Motor neuron (in vitro differentiated cells): Measurements from ENCODE around the gene FBXO31. TPM values are rescaled to one million over a fixed set of nuclear protein-coding genes. Genes with fewer than 3 reads are reported as not detected.
"Not testable (repeated sequence)": the region's sequence is repeated elsewhere in the genome, so short reads cannot be mapped to it uniquely, and the experiment has no call there.

Experiments
- ATAC-seq, 8 experiments: fragments of 200-7000 bp; cut with Tn5 transposase; replicated peaks in 6 of 8; 2 replicates each; pipeline ENCODE4 v1.8.0; 2021; ENCODE audit warnings: mild to moderate bottlenecking in 8 of 8, moderate library complexity in 8 of 8
- H3K27ac ChIP-seq, 2 donors: fragments of 250-450 bp; sonication (Bioruptor Pico); 2 replicates each; pipeline ENCODE4 v1.9.0; 2021; ENCODE audit warnings: antibody characterized with exemption in 2 of 2, mild to moderate bottlenecking in 2 of 2, moderate library complexity in 1 of 2
- H3K4me1 ChIP-seq, 2 donors: fragments of 250-450 bp; sonication (Bioruptor Pico); replicated peaks in 1 of 2; 2 replicates each; pipeline ENCODE4 v1.6.1; 2021; ENCODE audit warnings: antibody characterized with exemption in 2 of 2, mild to moderate bottlenecking in 2 of 2, moderate library complexity in 1 of 2
- H3K4me3 ChIP-seq, 5 donors: fragments of 250-450 bp; sonication (Bioruptor Pico); 2 replicates each; pipeline ENCODE4 v1.9.0; 2021; ENCODE audit warnings: antibody characterized with exemption in 5 of 5, mild to moderate bottlenecking in 5 of 5, moderate library complexity in 4 of 5
- WGBS, 10 experiments: fragments of 450-650 bp; shearing (Covaris generic); methylation state at CpG; one replicate each; pipeline ENCODE4 v1.0.0; 2022; 5-methylcytosine and 5-hydroxymethylcytosine counted together
- in situ Hi-C, 9 experiments: fragments of 400-800 bp; cut with MboI; loops; one replicate each; pipeline ENCODE4 v1.15.0; 2021; ENCODE audit warnings: low sequenced_read_pairs in 9 of 9, low pct_unique_long_range_greater_than_20kb in 2 of 9; ENCODE audit not compliant: unreplicated experiment in 9 of 9
- total RNA-seq, 8 experiments: library from RNA; unstranded; fragments of 300-600 nt; gene quantifications; 2 replicates each; pipeline versions ENCODE4 v1.2.3 to v1.2.4, GENCODE V29; 2022

Gene FBXO31
- total RNA-seq, 8 experiments from 2014 or later: 12.2 to 23.2 (median 18.0) TPM

- in situ Hi-C loops, ATAC-seq, H3K4me3 ChIP-seq, H3K27ac ChIP-seq: not testable (repeated sequence)
- H3K4me1 ChIP-seq: peaks cover 28 to 39% of the 10 kb centered on the region in 2 donors
- 83 to 94% (median 91%) methylated on average over 1 to 9 of the region's 9 CpGs; no CpG with 5 or more reads in 3 of the 10 experiments for WGBS, 10 experiments
These were observed 6.3 kb upstream of the FBXO31 start for GRCh38 chr16:87389914-87390313.

- in situ Hi-C loops: no loop called here
- WGBS, 10 experiments: 25 to 100% (median 82%) methylated on average over 1 to 5 of the region's 5 CpGs; no CpG with 5 or more reads in 1 of the 10 experiments
- Histone ChIP-seq H3K27ac (peak overlapping the region; percentile 7 to 25), H3K4me3 (no peak overlapping the region), H3K4me1 (peaks cover 27 to 32% of the 10 kb centered on the region in 2 donors)
- no peak for ATAC-seq
These were observed 5.7 kb upstream of the FBXO31 start for GRCh38 chr16:87389245-87389644.

DNA sequence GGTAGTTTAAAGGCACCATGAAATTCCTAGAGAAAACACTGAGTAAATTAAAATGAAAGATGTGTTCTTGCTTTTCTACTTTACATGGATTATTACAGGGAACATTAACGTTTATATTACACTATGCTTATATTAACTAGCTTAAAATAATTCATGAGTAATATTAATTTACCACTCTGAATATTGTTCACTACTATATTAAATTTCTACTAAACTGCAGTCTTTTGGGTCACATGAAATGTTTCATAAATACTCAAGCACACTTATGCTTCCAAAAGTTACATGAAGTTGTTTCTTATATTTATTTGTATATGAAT lies 5.2 kb upstream of the FBXO31 start:
- 0 to 25% (median 16%) methylated on average over 1 of the region's 1 CpG; no CpG with 5 or more reads in 2 of the 10 experiments for WGBS, 10 experiments
- Histone ChIP-seq H3K4me1 (peaks cover 22 to 28% of the 10 kb centered on the region in 2 donors), H3K27ac (peak overlapping the region; percentile 25 to 40), H3K4me3 (no peak overlapping the region)
- in situ Hi-C loops: no loop called here
- ATAC-seq: no peak

- ATAC-seq: peak; percentile 51 to 74 (median 70)
- H3K27ac ChIP-seq: peak overlapping the region; percentile 78 to 81
- H3K4me3 ChIP-seq: peak overlapping the region; percentile 3 to 21 (median 11)
- peaks cover 18 to 23% of the 10 kb centered on the region in 2 donors for H3K4me1 ChIP-seq
- in situ Hi-C loops: no loop called here
- 0 to 75% (median 19%) methylated on average over 2 to 14 of the region's 18 CpGs; no CpG with 5 or more reads in 1 of the 10 experiments for WGBS, 10 experiments
These were observed 4.6 kb upstream of the FBXO31 start for GRCh38 chr16:87387942-87388817.

DNA sequence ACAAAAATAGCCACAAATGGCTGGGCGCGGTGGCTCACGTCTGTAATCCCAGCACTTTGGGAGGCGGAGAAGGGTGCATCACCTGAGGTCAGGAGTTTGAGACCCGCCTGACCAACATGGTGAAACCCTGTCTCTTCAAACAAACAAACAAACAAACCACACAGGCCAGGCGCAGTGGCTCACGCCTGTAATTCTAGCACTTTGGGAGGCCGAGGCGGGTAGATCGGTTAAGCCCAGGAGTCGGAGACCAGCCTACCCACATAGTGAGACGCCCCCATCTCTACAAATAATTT lies 1.2 kb upstream of the FBXO31 start:
- ATAC-seq, in situ Hi-C loops: not testable (repeated sequence)
- WGBS, 10 experiments: 74% methylated on average over 3 of the region's 12 CpGs; no CpG with 5 or more reads in 9 of the 10 experiments
- Histone ChIP-seq H3K4me1 (peaks cover 23 to 35% of the 10 kb centered on the region in 2 donors), H3K27ac (peak overlapping the region; percentile 82 to 88), H3K4me3 (peak overlapping the region; percentile 50 to 81 (median 71))

GRCh38 chr16:87384162-87384874 lies 742 bp upstream of the FBXO31 start:
- ATAC-seq: peak; percentile 8 to 47 (median 14)
- WGBS, 10 experiments: 0 to 17% (median 0%) methylated on average over 1 to 17 of the region's 64 CpGs; no CpG with 5 or more reads in 5 of the 10 experiments
- Histone ChIP-seq H3K4me1 (peaks cover 22 to 32% of the 10 kb centered on the region in 2 donors), H3K4me3 (peak overlapping the region; percentile 50 to 81 (median 71)), H3K27ac (peak overlapping the region; percentile 82 to 88)
- in situ Hi-C loops: no loop called here

DNA sequence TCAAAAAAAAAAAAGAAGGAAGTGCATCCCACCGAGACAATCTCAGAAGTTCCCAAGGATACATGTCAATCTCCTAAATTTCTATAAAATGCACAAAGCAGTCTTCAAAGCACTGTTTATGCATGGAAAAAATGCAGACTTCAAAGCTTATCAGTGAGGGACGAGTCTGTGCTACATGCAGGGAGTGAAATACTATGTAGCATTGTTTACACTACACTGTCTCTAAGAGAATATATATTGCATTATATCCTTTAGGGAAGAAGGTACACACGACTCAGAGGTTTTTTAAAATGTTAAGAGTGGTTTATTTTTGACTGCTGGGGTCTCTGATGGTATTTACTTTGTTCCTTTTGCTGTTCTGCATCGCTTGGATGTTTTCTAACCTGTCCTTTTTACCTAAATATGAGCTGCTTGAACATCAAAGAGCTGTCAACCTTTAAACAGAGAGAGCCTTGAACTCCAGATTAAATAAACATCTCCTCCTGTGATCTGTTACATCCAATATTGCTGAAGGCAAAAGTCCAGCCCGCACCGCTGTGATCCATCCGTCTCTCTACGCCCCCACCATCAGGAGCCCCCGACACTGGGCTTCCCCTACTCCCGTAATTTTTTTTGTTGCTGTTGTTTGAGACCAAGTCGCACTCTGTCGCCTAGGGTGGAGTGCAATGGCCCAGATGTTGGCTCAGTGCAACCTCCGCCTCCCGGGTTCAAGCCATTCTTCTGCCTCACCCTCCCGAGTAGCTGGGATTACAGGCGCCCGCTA lies 1.4 kb downstream of the FBXO31 start:
- Histone ChIP-seq H3K4me3 (peak overlapping the region; percentile 50 to 81 (median 71)), H3K27ac (peak overlapping the region; percentile 62 to 88), H3K4me1 (peaks cover 9 to 16% of the 10 kb centered on the region in 2 donors)
- WGBS, 10 experiments: 3 to 54% (median 9%) methylated on average over 1 to 15 of the region's 17 CpGs; no CpG with 5 or more reads in 2 of the 10 experiments
- in situ Hi-C loops: no loop called here
- ATAC-seq: no peak

GRCh38 chr16:87380881-87381280 lies 2.7 kb downstream of the FBXO31 start:
- H3K4me3 ChIP-seq: peak overlapping the region in 1 of 5 donors; percentile 57
- H3K27ac ChIP-seq: no peak overlapping the region
- ATAC-seq: no peak
- H3K4me1 ChIP-seq: peaks cover 9 to 16% of the 10 kb centered on the region in 2 donors
- 50 to 100% (median 92%) methylated on average over 1 to 4 of the region's 4 CpGs; no CpG with 5 or more reads in 1 of the 10 experiments for WGBS, 10 experiments
- in situ Hi-C loops: no loop called here

- Histone ChIP-seq H3K4me1 (peaks cover 9 to 16% of the 10 kb centered on the region in 2 donors), H3K27ac (no peak overlapping the region), H3K4me3 (no peak overlapping the region)
- WGBS, 10 experiments: 78 to 96% (median 92%) methylated on average over 4 to 7 of the region's 10 CpGs; no CpG with 5 or more reads in 3 of the 10 experiments
- in situ Hi-C loops: no loop called here
- no peak for ATAC-seq
These were observed 3.2 kb downstream of the FBXO31 start for GRCh38 chr16:87380403-87380802.

GRCh38 chr16:87379312-87379752 lies 4.2 kb downstream of the FBXO31 start:
- WGBS, 10 experiments: 60 to 100% (median 100%) methylated on average over 1 to 2 of the region's 3 CpGs; no CpG with 5 or more reads in 5 of the 10 experiments
- H3K27ac ChIP-seq, H3K4me3 ChIP-seq, in situ Hi-C loops, ATAC-seq: not testable (repeated sequence)
- H3K4me1 ChIP-seq: peaks cover 9 to 16% of the 10 kb centered on the region in 2 donors

DNA sequence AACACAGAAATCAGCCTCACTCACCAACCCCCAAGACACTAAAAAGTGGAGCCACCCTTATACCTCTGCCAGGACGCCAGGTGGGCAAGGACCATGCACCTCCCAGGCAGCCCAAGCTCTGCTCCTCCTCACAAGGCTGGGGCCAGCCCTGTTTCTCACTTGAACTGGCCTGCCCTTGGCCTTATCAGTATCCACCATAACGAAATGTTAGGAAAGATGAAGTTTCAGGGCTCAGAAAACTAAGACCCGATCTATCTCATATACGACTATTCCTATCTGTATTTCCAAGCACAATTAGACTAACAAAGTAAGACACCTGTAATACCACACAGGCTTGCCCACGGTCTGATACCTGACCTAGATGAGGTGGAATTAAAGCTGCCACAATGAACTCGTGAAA lies 6.9 kb downstream of the FBXO31 start:
- peaks cover 5 to 13% of the 10 kb centered on the region in 2 donors for H3K4me1 ChIP-seq
- H3K4me3 ChIP-seq: no peak overlapping the region
- in situ Hi-C loops: no loop called here
- no peak overlapping the region for H3K27ac ChIP-seq
- no peak for ATAC-seq
- WGBS, 10 experiments: 89 to 100% (median 97%) methylated on average over 1 to 6 of the region's 6 CpGs; no CpG with 5 or more reads in 1 of the 10 experiments

GRCh38 chr16:87375426-87376135 lies 8.0 kb downstream of the FBXO31 start:
- peak in 2 of 8 experiments; percentile 29 to 67 for ATAC-seq
- in situ Hi-C loops: no loop called here
- Histone ChIP-seq H3K27ac (no peak overlapping the region), H3K4me1 (peaks cover 0 to 7% of the 10 kb centered on the region in 2 donors), H3K4me3 (no peak overlapping the region)
- 20 to 100% (median 90%) methylated on average over 1 to 5 of the region's 9 CpGs; no CpG with 5 or more reads in 1 of the 10 experiments for WGBS, 10 experiments
